Stomach smooth muscle (tissue), 2 donors: ENCODE measurements around the gene ZMPSTE24.
A peak's percentile ranks its signal among the peaks of the same experiment; 100 is the strongest.
"Not testable (repeated sequence)": the region's sequence is repeated elsewhere in the genome, so short reads cannot be mapped to it uniquely, and the experiment has no call there.

Experiments
- H3K27ac ChIP-seq: one replicate; pipeline ENCODE4 v1.7.0; 2013; ENCODE audit warnings: mild to moderate bottlenecking, low read length, inconsistent platforms
- H3K27me3 ChIP-seq, 2 donors: one replicate each; pipeline ENCODE4 v1.7.0; 2013; ENCODE audit warnings: low read length in 2 of 2; ENCODE audit not compliant: insufficient read depth in 2 of 2, control insufficient read depth in 1 of 2
- H3K36me3 ChIP-seq, 2 donors: one replicate each; pipeline ENCODE4 v1.7.0; 2013; ENCODE audit warnings: low read length in 2 of 2; ENCODE audit not compliant: control insufficient read depth in 2 of 2, insufficient read depth in 2 of 2
- H3K4me1 ChIP-seq: one replicate; pipeline ENCODE4 v1.7.0; 2013; ENCODE audit warnings: low read length; ENCODE audit not compliant: control insufficient read depth, insufficient read depth
- H3K4me3 ChIP-seq, 2 donors: one replicate each; pipeline ENCODE4 v1.7.0; 2013; ENCODE audit warnings: low read length in 2 of 2
- H3K9ac ChIP-seq, 2 donors: one replicate each; pipeline ENCODE4 v1.7.0; 2013; ENCODE audit warnings: low read length in 2 of 2, mild to moderate bottlenecking in 1 of 2
- H3K9me3 ChIP-seq, 2 donors: one replicate each; pipeline ENCODE4 v1.7.0; 2013; ENCODE audit warnings: low read length in 2 of 2; ENCODE audit not compliant: control insufficient read depth in 2 of 2
- donor health status: healthy.
- donor health status: Pancreatic carcinoma.

Gene ZMPSTE24

DNA sequence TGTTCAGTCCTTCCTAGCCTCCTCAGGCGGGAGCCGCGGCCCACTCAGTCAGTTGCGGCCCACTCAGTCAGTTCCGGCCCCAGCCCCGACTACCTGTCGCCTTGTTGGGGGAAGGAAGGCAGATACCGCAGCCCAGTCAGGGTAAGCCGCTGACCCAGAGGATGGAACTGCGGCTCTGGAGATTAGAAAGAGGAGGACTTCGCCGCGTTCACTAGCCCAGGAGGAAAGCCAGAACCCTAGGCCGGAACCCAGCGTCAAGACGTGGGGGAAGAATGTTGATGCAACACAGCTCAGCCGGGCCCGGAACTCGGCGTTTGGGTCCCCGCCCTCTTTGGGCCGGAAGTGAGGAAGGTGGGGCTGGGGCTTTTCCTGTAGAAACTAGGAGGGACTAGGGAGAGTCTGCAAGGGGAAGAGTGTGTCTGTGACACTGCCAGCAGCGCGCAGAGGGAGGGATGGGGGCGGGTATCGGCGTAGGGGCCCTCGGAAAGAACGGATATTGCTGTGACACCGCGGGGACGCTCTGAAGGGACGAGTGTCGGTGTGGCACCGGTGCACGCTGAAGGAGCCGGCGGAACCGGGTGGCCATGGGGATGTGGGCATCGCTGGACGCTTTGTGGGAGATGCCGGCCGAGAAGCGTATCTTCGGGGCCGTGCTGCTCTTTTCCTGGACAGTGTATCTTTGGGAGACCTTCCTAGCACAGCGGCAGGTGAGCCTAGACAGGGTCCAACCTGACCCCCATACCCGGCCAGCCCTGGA is at the start of gene ZMPSTE24:
TSS of gene ZMPSTE24 (plus strand) at position 549 of the 757 bp plus-strand sequence. CDS start at position 585, 36 bp downstream.
- Histone ChIP-seq H3K4me1 (peaks cover 15% of the 10 kb centered on the region), H3K4me3 (peak within 1 kb of the TSS; percentile 95 to 99), H3K27me3 (no peaks in the 10 kb centered on the region), H3K9me3 (no peaks in the 10 kb centered on the region), H3K27ac (peak within 1 kb of the TSS; percentile 97), H3K36me3 (peaks cover 6 to 10% of the 10 kb centered on the region in 2 donors), H3K9ac (peak within 1 kb of the TSS; percentile 99 to 100)

DNA sequence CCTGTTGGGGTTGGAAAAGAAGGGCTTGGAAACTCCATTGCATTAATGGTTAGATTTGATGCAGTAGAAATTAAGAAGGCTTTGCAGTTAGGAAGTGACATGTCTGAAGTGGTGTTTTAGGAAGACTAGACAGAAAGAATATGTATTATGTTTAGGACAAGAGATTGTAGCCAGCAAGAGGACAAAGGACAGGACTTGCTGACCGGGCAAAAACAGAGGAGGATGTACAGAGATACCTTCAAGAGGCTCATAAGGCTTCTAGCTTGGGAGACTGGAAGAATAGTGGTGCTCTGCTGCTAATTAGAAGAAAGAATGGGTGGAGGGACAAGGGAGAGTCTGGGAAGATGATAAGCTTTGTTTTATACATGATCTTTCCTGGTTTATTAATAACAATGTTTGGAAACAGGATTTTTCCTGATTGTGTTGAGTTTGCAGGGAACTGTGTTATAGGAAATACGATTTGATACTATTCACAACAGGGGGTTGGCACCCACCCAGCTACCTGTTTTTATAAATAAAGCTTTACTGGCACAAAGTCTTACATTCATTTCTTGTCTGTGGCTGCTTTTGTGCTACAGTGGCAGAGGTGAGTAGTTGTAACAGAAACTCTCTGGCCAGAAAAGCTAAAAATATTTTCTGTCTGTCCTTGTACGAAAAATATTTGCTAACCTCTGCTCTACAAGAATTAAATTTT is 47.4 kb upstream of the ZMPSTE24 start:
- Histone ChIP-seq H3K36me3 (peaks cover 0 to 19% of the 10 kb centered on the region in 2 donors), H3K9me3 (no peaks in the 10 kb centered on the region), H3K4me3 (no peak overlapping the region), H3K4me1 (no peaks in the 10 kb centered on the region), H3K27ac (no peak overlapping the region), H3K9ac (no peak overlapping the region), H3K27me3 (no peaks in the 10 kb centered on the region)

DNA sequence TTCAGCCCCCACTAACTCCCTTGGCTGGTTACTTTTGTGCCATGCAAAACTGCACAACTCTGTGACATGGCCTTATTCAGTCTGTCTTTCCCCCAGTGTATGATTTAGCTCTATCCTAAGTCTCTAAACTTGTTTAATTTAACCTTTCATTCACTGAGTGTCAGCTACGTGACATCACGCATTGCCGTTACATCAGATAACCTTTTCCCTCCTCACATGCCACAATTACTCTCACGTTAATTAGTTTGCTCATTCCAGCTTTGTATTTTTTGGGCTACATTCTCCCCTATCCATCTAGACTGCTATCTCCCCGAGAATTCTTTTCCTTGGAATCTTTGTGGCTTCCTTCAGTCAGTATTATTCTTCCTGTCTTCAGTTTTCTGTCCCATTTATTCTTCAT is 39.7 kb upstream of the ZMPSTE24 start:
- Histone ChIP-seq H3K9me3 (no peaks in the 10 kb centered on the region), H3K27me3 (no peaks in the 10 kb centered on the region), H3K9ac (no peak overlapping the region), H3K4me3 (no peak overlapping the region), H3K36me3 (no peaks in the 10 kb centered on the region), H3K27ac (no peak overlapping the region), H3K4me1 (no peaks in the 10 kb centered on the region)

DNA sequence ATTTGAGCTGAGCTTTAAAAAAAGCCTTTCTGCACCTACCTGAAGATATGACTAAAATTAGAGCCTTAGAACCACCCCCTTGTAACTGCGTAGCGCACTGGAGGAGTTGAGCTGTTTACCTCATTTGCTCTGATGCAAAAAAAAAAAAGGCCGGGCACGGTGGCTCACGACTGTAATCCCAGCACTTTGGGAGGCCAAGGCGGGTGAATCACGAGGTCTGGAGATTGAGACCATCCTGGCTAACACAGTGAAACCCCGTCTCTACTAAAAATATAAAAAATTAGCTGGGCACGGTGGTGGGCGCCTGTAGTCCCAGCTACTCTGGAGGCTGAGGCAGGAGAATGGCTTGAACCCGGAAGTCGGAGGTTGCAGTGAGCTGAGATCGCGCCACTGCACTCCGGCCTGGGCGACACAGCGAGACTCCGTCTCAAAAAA is 36.5 kb upstream of the ZMPSTE24 start:
- not testable (repeated sequence) for H3K9ac ChIP-seq, H3K4me1 ChIP-seq, H3K36me3 ChIP-seq

DNA sequence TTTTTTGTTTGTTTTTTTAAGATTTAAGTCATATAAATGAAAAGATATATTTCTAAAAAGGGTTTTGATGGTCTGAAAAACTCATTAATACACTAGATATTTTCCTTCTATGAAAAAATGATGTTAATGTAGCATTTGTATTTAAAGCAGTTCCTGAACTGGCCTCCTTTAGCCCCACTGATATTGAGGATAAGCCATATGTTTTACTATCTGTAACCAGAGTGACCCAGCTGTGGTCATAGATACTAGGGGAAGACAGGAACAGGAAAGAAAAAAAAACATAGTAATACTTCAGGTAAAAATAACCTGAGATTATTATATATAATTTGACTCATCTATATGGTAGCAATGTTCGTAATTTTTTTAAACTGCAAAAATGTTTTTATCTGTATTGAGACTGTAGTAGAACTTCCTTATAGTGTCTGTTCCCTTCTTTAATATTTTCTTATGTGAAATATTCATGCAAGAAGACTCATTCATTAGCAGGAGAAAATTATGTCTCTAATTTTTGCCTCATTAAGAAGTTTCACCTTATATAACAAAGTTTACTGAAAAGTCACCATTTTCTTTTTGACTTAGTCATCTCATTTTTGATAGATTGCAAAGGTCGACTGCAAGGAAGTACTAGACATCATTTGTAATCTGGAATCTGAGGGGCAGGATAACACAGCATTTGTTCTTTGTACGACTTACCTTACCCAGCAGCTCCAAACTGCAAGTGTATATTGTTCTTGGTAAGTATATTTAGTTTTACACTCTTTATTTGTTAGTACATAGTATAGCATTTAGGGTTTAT is 35.9 kb upstream of the ZMPSTE24 start:
- no peaks in the 10 kb centered on the region for H3K27me3 ChIP-seq
- H3K9me3 ChIP-seq, result no peaks in the 10 kb centered on the region
- H3K9ac ChIP-seq, result no peak overlapping the region
- H3K4me3 ChIP-seq, result no peak overlapping the region
- H3K36me3 ChIP-seq, result peaks cover 0 to 3% of the 10 kb centered on the region in 2 donors
- no peak overlapping the region for H3K27ac ChIP-seq
- H3K4me1 ChIP-seq, result no peaks in the 10 kb centered on the region

More for the DNA sequence above, 36.5 kb upstream of the ZMPSTE24 start:
- not testable (repeated sequence) for H3K27me3 ChIP-seq, H3K4me3 ChIP-seq, H3K27ac ChIP-seq, H3K9me3 ChIP-seq

DNA sequence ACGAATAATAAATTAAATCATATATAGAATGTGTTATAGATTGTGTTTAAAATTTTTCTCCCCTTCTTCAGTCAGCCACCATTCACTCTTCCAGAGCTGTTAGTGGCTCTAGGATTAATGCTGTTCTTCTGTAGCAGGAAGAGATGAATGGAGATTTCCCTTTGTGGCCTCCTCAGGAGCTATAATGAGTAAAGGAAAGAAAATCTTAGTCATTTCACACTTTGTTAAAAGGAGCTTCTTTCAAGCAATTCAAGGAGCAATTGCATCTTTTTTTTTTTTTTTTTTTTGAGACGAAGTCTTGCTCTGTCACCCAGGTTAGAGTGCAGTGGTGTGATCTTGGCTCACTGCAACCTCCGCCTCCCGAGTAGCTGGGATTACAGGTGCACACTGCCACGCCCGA is 34.0 kb upstream of the ZMPSTE24 start:
- H3K9me3 ChIP-seq, result no peaks in the 10 kb centered on the region
- no peaks in the 10 kb centered on the region for H3K27me3 ChIP-seq
- peaks cover 0 to 3% of the 10 kb centered on the region in 2 donors for H3K36me3 ChIP-seq
- H3K4me1 ChIP-seq, result no peaks in the 10 kb centered on the region
- no peak overlapping the region for H3K4me3 ChIP-seq
- no peak overlapping the region for H3K9ac ChIP-seq
- no peak overlapping the region for H3K27ac ChIP-seq

DNA sequence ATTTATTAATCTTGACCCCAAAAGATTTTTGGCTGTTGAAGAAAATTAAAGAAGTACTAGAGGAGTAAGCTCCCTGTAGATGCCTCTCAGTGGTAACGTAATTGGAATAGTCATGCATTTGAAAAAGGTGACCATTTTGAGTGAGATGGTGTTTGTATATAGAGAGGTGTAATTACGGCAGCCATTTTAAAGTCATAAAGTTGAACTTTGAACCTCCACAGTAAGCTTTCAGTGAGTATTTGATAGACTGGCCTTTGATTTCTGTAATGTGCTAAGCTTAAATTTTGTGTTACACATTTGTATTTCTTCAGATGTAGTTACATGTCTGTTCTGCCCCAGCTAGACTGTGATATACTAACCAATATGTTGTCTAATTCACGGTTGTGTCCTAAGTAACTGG is 31.8 kb upstream of the ZMPSTE24 start:
- H3K4me1 ChIP-seq, result no peaks in the 10 kb centered on the region
- H3K27ac ChIP-seq, result no peak overlapping the region
- no peak overlapping the region for H3K9ac ChIP-seq
- no peaks in the 10 kb centered on the region for H3K27me3 ChIP-seq
- H3K9me3 ChIP-seq, result no peaks in the 10 kb centered on the region
- no peak overlapping the region for H3K4me3 ChIP-seq
- peaks cover 0 to 3% of the 10 kb centered on the region in 2 donors for H3K36me3 ChIP-seq

DNA sequence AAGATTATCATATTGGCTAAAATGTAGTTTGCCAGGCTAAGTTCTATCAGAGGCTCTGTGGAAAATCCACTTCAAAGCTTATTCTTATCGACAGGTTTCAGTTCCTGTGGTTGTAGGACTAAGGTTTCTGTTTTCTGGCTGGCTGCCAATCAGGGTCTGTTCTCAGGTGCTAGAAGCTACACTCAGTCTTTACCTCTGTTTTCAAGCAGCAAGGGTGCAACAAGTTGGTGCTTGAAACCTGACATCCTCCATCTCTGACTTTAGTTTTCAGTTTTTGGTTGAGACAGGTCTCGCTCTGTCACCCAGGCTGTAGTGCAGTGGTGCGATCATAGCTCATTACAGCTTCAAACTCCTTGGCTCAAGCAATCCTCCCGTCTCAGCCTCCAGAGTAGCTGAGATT is 25.6 kb upstream of the ZMPSTE24 start:
- Histone ChIP-seq H3K27me3 (no peaks in the 10 kb centered on the region), H3K4me1 (no peaks in the 10 kb centered on the region), H3K36me3 (peaks cover 21 to 26% of the 10 kb centered on the region in 2 donors), H3K9me3 (no peaks in the 10 kb centered on the region), H3K4me3 (no peak overlapping the region), H3K9ac (no peak overlapping the region), H3K27ac (no peak overlapping the region)

DNA sequence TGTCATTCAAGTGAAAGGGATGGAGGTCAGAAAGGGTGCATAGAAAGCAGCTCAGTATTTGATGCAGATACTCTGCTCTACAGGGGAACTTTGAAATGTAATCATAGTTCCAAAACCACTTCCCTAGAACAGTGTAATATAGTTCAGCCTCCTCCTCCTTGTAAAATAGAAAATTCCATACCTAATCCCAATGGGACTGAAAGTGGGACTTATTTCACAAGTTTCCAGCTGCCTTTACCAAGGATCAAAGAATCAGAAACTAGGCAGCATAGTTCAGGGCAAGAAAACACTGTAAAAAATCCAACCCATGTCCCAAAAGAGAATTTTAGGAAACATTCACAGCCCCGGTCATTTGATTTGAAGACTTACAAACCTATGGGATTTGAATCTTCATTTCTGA is 18.4 kb upstream of the ZMPSTE24 start:
- Histone ChIP-seq H3K4me1 (no peaks in the 10 kb centered on the region), H3K9me3 (no peaks in the 10 kb centered on the region), H3K27ac (no peak overlapping the region), H3K36me3 (peaks cover 18 to 24% of the 10 kb centered on the region in 2 donors), H3K9ac (no peak overlapping the region), H3K27me3 (no peaks in the 10 kb centered on the region), H3K4me3 (no peak overlapping the region)

DNA sequence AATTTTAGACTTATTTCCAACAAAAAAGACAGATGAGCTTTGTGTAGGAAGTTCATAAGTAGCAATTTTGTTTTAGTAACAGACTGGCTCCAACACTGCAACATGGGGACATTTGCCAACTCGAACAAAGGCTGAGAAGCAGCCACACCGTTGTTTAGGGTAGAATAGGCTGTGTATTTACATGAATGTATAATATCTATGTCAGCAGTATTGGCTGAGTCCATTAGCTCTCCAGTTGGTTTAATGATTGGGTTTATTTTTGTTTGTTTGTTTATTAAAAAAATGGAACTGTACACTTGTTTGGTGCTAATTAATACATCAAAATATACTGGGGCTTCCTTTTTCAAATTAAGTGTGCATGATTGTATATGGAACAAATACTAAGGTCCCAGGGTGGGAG is 17.6 kb upstream of the ZMPSTE24 start:
- no peak overlapping the region for H3K9ac ChIP-seq
- H3K36me3 ChIP-seq, result peaks cover 18 to 24% of the 10 kb centered on the region in 2 donors
- H3K4me3 ChIP-seq, result no peak overlapping the region
- no peaks in the 10 kb centered on the region for H3K4me1 ChIP-seq
- H3K27ac ChIP-seq, result no peak overlapping the region
- H3K9me3 ChIP-seq, result no peaks in the 10 kb centered on the region
- no peaks in the 10 kb centered on the region for H3K27me3 ChIP-seq
